AG04450 (cell line): ENCODE results near the gene CACNA1D. TPM values are rescaled to one million over a fixed set of nuclear protein-coding genes. Genes with fewer than 3 reads are reported as not detected.

Source experiments
- CTCF ChIA-PET: fragments of 300-600, 350-600 bp; formaldehyde crosslinking; extraction: SDS; loops from one replicate; lab custom pipeline; 2022; ENCODE audit warnings: antibody characterized with exemption, inconsistent platforms; lab: Charles Lee
- POLR2A ChIA-PET: fragments of 350-600 bp; formaldehyde crosslinking; extraction: SDS; loops from one replicate; lab custom pipeline; 2021; ENCODE audit warnings: antibody characterized with exemption, inconsistent platforms; lab: Yijun Ruan, JAX
- DNase-seq: peaks from one replicate; pipeline ENCODE4 v3.0.0-alpha.2; 2011; ENCODE audit warnings: low read depth, low spot score
- H3K27ac ChIP-seq: one replicate; pipeline ENCODE4 v1.5.1; 2012; ENCODE audit warnings: low read depth, low read length, control low read depth
- H3K27me3 ChIP-seq: one replicate; pipeline ENCODE4 v1.6.0; 2012; ENCODE audit warnings: low read length; ENCODE audit not compliant: control insufficient read depth, insufficient read depth
- H3K4me3 ChIP-seq: 2 replicates; pipeline ENCODE4 v1.5.1; 2011; ENCODE audit warnings: mild to moderate bottlenecking, low read depth, low read length, control low read depth
- H3K9me3 ChIP-seq: 2 replicates; pipeline ENCODE4 v1.5.1; 2012; ENCODE audit warnings: low read length; ENCODE audit not compliant: control insufficient read depth, insufficient read depth
- polyA plus RNA-seq: library from polyadenylated mRNA; depleted of rRNA; stranded (reverse); fragments of >200 nt; gene quantifications from 2 replicates; pipeline ENCODE4 v1.2.3, GENCODE V29; 2011
- TF ChIP-seq, protein P1 (sequence below): IDR thresholded peaks from 2 replicates; pipeline ENCODE4 v1.5.1; 2011; ENCODE audit warnings: low read depth, low read length, control low read depth, inconsistent platforms

Gene CACNA1D
- polyA plus RNA-seq, 1 experiment, result 0.07 TPM

DNA sequence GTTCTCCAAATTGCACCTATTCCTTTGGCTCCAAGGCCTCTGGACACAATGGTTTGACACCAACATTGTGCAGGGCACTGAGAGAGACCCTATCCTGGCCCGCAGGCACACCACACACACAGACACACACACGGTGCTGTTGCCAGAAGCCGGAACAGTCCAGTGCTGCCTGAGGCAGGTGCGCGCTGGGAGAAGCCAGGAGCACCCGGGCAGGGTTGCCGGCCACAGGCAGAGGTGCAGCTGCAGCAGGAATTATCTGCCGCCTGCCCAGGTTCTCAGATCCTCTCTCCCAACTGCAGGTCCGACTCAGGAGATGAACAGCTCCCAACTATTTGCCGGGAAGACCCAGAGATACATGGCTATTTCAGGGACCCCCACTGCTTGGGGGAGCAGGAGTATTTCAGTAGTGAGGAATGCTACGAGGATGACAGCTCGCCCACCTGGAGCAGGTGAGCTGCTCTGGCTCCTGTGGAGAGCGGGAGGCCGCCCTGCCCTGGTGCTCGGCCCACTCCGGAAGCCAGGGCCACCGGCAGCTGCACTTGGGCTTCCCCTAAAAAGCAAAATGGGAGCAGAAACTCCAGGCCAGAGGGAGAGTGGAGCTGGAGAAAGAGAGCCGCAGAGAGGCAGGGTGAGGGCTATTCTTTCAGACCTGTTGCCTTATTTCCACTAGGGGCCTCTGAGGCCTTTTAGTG is 308.9 kb downstream of the CACNA1D start:
- TF ChIP-seq, protein P1, sequence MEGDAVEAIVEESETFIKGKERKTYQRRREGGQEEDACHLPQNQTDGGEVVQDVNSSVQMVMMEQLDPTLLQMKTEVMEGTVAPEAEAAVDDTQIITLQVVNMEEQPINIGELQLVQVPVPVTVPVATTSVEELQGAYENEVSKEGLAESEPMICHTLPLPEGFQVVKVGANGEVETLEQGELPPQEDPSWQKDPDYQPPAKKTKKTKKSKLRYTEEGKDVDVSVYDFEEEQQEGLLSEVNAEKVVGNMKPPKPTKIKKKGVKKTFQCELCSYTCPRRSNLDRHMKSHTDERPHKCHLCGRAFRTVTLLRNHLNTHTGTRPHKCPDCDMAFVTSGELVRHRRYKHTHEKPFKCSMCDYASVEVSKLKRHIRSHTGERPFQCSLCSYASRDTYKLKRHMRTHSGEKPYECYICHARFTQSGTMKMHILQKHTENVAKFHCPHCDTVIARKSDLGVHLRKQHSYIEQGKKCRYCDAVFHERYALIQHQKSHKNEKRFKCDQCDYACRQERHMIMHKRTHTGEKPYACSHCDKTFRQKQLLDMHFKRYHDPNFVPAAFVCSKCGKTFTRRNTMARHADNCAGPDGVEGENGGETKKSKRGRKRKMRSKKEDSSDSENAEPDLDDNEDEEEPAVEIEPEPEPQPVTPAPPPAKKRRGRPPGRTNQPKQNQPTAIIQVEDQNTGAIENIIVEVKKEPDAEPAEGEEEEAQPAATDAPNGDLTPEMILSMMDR, result no peak
- H3K27ac ChIP-seq, result no peak overlapping the region
- ChIA-PET CTCF (no interaction called here), POLR2A (no interaction called here)
- H3K27me3 ChIP-seq, result peaks cover 4% of the 10 kb centered on the region
- no peak overlapping the region for H3K4me3 ChIP-seq
- no peak for DNase-seq
- peaks cover 4% of the 10 kb centered on the region; the same call in 1 of the 2 replicates for H3K9me3 ChIP-seq

DNA sequence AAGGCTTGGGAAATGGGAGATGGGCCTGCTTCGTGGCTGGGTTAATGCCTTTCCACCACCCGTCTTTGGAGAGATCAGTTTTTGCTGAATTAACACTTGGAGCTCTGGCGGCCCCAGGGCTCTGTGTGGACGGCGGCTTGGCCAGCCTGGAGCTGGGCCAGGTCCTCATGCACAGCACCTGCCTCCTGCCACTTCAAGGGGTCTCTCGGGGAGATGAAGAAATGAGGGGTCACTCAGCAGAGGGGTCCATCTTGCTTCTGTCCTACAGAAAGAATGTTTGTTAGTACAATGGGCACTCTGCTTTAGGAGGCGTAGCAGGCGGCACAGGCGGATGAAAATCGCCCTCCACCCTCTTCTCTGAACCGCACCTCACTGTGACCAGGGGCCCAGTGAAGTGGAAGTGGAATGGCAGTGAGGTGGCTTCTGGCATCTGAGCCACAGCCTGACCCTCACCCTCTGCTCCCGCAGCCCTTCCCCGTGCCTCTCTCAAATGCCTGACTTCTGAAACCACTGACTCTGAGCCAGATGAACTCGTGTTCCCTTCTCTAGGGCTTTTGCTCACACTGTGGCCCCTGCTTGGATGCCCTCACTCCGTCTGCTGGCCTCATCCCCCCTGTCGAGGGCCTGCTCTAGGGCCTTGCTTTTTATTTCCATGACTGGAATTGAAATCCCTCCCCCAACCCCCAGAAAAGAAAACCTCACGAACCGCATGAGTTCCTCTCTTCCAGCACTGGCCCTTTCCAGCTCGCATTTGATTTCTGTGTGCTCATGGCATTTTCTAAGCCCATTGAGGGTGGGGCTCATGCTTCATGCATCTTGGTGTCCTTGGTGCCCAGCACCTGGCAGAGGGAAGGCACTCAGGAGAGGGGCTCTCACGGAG is 309.6 kb downstream of the CACNA1D start:
- CTCF ChIA-PET, result no interaction called here
- TF ChIP-seq, protein P1, result no peak
- Histone ChIP-seq H3K4me3 (no peak overlapping the region), H3K27ac (no peak overlapping the region), H3K9me3 (peaks cover 4% of the 10 kb centered on the region; the same call in 1 of the 2 replicates), H3K27me3 (no peaks in the 10 kb centered on the region)
- DNase-seq, result no peak
- POLR2A ChIA-PET, result no interaction called here

DNA sequence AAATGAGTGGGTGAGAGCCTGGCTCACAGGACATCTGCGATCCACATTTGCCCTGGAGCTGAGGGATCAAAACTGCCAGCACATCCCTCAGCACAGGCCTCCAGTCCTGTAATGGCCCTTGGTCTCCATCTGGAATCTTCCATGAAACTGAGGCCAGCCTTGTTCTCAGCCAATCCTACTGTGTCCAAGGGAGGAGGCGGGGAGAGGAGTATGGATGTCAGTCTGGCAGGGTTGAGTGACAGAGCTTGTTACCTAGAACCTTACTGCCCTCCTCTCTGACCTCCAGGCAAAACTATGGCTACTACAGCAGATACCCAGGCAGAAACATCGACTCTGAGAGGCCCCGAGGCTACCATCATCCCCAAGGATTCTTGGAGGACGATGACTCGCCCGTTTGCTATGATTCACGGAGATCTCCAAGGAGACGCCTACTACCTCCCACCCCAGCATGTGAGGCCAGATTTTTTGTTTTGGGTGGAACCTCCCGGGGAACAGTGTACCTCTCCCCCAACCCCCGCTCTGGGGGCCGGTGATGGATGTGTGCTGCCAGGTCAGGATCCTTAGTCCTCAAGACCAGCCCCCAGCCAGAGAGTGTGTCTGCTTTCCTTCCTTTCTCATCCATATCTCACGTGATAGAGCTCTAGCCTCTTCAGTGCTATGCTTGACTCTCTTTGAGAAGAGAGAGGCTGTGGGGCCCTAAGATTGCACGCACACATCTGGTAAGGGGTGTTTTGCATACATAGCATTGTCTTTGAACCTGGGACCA is 310.5 kb downstream of the CACNA1D start:
- DNase-seq, result peak; percentile 56
- ChIA-PET CTCF (interaction anchor here (0.5 kb wide), 1 partner anchor 33 kb away, joined by 3 read pairs; no protein-coding TSS in a partner anchor), POLR2A (no interaction called here)
- H3K27me3 ChIP-seq, result no peaks in the 10 kb centered on the region
- peaks cover 4% of the 10 kb centered on the region; the same call in 1 of the 2 replicates for H3K9me3 ChIP-seq
- TF ChIP-seq, protein P1, result no peak
- no peak overlapping the region for H3K4me3 ChIP-seq
- peak overlapping the region; percentile 68 for H3K27ac ChIP-seq

GRCh38 chr3:53805463-53806159 is 311.2 kb downstream of the CACNA1D start:
- no peak overlapping the region for H3K4me3 ChIP-seq
- CTCF ChIA-PET, result interaction anchor here (0.5 kb wide), 1 partner anchor 32 kb away, joined by 3 read pairs; no protein-coding TSS in a partner anchor
- H3K27me3 ChIP-seq, result no peaks in the 10 kb centered on the region
- TF ChIP-seq, protein P1, result no peak
- POLR2A ChIA-PET, result no interaction called here
- DNase-seq, result no peak
- peaks cover 4% of the 10 kb centered on the region; the same call in 1 of the 2 replicates for H3K9me3 ChIP-seq
- H3K27ac ChIP-seq, result peak overlapping the region; percentile 68
